ENCODE results near the gene TUBB2B.
"Not testable (repeated sequence)": the region's sequence is repeated elsewhere in the genome, so short reads cannot be mapped to it uniquely, and the experiment has no call there.

- TF ChIP-seq CTCF, POLR2AphosphoS5, EP300 (IDR thresholded peaks at IDR 0.05): not testable (repeated sequence)
Measured at GRCh38 chr6:3244832-3245161, 17.3 kb upstream of the TUBB2B start.

All from sigmoid colon (tissue), 4 donors.